Measurements from ENCODE around the gene AP4B1.

AP4B1 gene

DNA sequence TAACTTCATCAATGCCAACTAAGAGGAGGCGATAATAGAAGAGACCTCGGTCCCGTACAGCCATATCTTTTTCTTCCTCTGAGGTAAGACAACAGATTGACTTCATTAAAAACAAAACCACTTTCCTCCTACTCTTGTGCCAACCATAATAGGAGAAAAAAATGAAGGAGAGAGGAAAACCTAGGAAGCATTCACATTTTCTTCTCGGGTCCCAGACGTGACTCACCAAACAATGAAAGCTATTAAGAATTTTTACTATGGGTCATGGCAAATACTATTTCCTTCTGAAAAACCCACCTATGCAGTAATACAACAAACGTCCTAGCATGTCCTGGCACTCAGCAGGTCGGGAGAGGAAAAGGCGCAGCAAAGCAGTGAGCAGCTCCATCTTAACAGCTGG, 8.6 kb downstream of the AP4B1 start:
- DNase-seq (ENCODE audit: low read depth in 2 of 3, low spot score in 1 of 3), result no peak

DNA sequence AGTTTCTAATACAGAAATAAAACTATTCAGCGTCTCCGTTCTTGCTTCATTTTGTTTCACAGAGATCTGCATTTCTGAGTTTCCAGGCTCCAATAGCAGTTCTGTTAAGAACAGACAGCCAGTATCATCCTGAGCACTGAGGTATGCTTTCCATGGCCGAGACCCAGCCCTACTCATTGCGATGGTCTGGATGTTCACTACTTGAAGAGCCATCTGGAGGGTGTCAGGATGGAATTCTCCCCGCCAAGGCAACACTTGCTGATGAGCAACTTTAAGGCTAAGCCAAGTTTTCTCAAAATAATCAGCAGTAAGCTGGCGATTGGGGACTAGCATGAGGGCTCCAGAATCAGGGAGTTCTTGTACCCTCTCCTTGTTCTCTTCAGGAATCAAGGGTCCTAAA, 9.5 kb downstream of the AP4B1 start:
- no peak for DNase-seq (ENCODE audit: low read depth in 2 of 3, low spot score in 1 of 3)

DNA sequence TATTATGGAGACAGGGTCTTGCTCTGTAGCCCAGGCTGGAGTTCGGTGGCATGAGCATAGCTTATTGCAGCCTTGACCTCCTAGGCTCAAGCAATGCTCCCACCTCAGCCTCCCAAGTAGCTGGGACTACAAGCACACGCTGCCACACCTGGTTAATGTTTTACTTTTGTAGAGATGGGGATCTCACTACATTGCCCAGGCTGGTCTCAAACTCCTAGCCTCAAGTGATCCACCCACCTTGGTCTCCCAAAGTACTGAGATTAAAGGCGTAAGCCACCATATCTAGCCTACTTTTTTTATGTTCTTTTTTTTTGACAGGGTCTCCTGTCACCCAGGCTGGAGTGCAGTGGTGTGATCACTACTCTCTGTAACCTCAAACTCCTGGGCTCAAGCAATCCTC, 11.3 kb downstream of the AP4B1 start:
- DNase-seq (ENCODE audit: low read depth in 2 of 3, low spot score in 1 of 3), result no peak

DNA sequence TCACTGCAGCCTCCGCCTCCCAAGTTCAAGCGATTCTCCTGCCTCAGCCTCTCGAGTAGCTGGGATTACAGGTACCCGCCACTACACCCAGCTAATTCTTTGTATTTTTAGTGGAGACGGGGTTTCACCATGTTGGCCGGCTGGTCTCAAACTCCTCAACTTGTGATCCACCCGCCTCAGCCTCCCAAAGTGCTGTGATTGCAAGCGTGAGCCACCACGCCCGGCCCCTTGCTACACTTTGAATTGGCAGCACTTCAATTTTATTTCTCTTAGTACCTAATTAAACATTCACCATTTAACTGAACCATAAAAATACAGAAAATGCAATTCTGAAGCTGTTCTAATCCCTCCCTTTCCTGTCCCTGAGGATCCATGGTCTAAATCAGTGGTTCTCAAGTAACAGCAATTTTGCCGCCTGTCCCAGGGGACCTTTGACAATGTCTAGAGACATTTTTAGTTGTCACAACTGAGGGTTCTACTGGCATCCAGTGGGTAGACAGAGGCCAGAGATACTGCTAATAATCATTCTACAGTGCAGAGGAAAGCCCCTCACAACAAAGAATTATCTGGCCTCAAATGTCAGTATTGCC, 12.9 kb downstream of the AP4B1 start:
- DNase-seq (ENCODE audit: low read depth in 2 of 3, low spot score in 1 of 3), result no peak

DNA sequence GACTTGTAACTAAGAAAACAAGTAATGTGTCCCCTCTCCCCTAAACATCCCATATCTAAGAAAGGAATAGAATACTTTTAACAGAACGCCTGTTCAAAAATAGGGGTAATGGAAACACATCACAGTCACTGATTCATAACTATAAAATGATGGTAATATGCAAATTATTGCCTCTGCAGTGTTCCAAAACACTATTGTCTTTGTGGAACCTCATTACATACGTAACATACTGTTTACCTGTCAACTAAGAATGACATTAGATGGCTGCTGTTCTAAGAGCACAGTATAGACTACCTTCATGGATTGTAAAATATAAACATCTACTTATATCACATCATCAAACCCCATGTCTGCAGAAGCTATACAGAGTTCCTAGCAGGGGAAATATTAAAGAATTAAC, 13.8 kb downstream of the AP4B1 start:
- DNase-seq (ENCODE audit: low read depth in 2 of 3, low spot score in 1 of 3), result no peak

DNA sequence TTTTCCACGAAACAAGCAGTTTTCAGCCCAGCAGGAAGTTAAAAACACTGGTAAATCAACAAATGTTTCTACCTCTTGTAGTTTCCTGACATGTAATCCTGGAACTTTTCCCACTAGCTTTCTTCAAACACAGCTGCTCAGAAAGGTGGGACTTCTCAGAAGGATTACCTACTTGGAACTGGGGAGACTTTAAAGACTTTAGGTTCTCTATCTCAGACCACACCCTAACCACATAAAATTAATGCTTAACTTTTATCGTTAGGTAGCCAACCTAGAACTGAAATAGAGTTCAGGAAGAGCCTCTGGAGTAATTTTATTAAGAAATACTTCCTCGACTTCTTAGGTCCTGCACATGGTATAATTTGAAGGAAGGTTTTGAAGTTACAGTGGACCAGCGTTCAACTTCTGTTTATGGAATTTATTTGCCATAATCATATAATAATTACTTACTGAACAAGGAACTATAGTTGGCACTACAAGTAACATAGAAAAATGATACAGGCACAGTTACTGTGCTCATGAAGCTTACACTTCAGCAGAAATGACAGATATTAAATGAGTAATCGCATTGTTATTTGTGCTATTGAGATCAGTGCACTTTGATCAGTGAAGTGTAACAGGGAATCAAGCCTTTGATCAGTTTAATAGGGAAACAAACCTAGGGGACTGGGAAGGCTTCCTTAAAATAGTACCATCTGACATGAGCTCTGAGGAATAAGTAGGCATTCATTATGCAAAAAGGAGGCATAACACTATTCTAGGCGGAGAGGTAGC, 17.0 kb downstream of the AP4B1 start, which contains the start of gene BCL2L15:
Gene BCL2L15, minus strand, starts transcription at position 180 of the 774 bp plus-strand sequence. CDS start 206 bp downstream, outside the sequence.
- no peak for DNase-seq (ENCODE audit: low read depth in 2 of 3, low spot score in 1 of 3)

DNA sequence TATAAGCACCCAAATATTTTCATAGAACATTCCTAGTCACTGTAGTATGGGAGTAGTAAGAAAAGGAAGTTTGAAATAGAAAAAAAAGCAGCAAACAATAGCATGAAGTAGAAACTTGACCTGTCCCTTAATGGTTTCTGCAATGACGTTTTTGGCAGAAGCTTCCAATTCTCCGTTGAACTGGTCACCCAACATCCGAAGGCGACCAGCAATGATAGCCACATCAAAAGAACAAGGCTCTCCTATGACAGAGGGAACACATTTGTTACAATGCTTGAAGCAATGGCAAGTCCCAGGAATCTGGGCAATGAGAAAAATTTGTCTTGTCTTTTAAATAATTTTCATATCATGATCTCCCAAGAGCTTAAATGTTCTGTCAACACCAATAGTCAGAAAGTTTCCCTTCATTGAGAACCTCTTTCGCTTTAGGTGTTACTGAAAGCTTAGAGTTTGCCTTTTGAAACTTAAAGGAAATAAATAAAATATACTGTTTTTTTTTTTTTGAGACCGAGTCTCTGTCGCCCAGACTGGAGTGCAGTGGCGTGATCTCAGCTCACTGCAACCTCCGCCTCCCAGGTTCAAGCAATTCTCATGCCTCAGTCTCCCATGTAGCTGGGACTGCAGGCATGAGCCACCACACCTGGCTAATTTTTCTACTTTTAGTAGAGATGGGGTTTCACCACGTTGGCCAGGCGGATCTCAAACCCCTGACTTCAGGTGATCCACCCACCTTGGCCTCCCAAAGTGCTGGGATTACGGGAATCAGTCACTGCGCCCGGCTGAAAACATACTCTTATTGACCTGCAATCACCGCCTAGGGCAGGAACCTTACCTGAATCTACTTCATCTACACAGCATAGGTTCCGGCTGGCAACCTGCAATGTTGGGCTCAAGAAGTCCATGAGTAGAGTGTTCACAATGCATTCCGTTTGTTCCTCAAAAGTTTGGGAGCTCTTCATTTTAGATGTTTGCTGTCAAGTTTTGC, 17.9 kb downstream of the AP4B1 start:
- no peak for DNase-seq (ENCODE audit: low read depth in 2 of 3, low spot score in 1 of 3)

DNA sequence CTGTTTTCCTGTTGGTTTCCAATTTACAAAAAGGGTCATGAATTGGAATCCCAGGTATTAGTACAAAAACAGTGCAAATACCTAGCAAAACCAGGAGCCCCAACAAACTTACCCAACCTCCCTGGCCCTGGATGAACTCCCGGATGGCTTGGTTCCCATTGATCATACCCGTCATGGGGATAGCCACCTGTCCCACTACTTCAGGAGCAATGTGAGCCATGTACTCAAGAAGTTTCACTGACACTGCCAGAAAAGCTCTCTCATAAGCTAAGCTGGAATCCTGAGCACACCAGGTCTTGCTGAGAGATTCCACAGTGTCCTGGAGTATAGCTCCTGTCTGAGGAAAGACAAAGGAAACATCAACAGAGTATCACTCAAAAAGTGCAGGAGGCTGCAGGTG, 22.9 kb downstream of the AP4B1 start:
- DNase-seq (ENCODE audit: low read depth in 2 of 3, low spot score in 1 of 3), result no peak

DNA sequence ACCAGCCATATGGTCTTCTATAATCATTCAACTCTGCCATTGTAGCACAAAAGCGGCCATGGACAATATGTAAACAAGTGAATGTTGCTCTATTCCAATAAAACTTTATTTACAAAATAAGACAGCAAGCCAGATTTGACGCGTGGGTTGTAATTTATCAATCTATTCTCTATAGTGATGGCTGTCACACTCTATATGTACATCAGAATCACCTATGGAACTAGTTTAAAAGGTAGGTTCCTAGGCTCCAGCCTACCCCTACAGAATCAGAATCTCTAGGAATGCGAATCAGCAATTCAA, 24.9 kb downstream of the AP4B1 start:
- DNase-seq (ENCODE audit: low read depth in 2 of 3, low spot score in 1 of 3), result no peak

DNA sequence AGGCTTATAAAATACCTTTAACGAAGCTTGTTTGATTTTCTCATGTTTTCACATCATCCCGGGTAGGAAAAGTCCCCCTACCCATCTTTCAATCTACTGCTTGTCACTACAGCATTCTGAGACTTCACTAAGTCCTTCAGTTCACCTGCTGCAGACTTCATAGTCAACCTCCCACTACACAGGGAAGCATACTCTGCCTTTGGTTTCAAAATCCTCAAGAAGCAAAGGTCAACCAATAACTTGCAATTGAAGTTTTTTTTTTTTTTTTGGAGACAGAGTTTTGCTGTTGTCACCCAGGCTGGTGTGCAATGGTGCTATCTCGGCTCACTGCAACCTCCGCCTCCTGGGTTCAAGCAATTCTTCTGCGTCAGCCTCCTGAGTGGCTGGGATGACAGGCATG, 28.4 kb downstream of the AP4B1 start:
- DNase-seq (ENCODE audit: low read depth in 2 of 3, low spot score in 1 of 3), result no peak

DNA sequence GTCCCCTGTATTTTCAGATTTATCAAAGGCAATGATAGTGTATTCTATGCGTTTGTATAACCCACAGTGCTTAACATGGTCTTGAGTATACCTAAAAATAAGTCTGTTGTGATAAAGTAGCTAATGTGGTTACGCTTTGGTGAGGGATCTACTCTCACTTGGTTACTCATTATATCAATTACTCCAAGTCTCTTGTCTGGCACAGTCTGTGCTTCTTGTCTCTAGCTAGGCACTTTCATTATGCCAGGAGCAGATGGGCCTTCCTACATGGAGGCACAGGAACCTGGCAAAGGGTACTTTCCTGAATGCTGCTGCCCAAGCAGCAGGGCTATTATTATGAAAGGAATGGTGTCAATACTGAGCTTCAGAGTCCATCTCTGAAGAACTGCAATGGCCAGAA, 28.9 kb downstream of the AP4B1 start:
- DNase-seq (ENCODE audit: low read depth in 2 of 3, low spot score in 1 of 3), result no peak

DNA sequence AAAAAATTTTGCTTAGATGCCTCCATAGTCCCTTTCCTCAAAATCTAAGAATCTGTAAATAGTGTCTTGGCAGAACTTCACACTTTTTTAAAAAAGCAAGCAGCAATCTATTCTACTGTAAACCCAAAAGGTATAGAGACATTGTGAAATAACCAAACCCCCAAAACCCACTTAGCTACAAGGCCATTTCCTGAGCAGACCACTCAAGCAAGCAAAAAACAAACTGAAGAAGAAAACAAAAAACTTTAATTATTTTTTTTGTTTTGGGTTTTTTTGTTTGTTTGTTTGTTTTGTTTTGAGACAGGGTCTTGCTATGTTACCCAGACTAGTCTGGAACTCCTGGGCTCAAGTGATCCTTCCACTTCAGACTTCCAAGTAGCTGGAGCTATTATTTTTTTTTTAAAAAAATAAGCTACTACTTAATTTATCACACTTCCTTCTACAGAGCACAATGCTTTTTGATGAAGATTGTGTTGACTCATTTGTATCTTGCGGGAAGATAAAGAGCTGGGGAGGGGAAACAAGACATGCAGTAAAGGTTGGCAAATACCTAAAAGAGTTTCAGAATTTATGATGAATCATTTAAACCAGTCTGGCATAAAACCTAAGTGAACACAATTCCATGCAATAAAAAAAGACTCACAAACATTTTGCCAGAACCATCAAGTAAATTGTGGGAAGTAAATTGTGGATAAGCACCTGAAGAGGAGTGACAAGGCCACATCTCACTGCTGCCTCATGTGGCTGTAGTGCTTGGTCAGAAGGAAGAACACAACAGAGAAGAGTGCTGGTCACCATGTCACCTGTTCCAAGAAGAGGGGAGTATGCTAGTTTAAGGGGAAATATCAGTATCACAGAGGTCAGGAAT, 30.4 kb downstream of the AP4B1 start:
- DNase-seq (ENCODE audit: low read depth in 2 of 3, low spot score in 1 of 3), result no peak

DNA sequence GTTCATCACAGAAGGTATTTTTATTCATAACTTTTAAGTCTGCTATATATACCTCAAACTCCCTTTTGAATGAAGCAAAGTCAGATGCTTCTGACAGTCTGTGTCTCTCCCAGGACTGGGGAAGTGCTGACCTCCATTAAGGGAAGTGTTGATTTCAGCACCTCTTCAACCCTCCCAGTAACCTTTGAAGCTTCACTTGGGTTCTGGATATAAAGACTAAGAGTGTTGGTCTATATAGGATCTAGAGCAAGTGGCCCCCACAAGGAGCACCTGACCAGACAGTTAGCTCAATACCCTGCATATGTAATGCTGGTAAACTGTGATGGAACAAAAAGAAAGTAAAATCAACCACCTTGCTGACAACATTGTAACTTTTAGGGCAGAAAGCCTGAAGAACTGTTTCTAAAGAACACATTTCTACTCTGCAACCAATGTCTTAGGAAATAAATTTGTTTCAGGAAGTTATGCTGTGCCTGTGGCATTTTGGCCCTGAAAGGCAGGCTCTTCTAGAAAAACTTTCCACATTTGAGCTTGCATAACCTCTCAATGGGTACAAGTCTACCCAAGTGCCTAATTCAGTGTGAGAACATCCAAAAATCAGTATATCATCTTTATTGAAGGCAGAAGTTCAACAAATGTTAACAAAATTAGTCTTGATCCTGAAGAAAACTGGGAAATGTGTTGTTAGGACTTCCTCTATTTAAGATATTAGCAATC, 32.2 kb downstream of the AP4B1 start:
- no peak for DNase-seq (ENCODE audit: low read depth in 2 of 3, low spot score in 1 of 3)

DNA sequence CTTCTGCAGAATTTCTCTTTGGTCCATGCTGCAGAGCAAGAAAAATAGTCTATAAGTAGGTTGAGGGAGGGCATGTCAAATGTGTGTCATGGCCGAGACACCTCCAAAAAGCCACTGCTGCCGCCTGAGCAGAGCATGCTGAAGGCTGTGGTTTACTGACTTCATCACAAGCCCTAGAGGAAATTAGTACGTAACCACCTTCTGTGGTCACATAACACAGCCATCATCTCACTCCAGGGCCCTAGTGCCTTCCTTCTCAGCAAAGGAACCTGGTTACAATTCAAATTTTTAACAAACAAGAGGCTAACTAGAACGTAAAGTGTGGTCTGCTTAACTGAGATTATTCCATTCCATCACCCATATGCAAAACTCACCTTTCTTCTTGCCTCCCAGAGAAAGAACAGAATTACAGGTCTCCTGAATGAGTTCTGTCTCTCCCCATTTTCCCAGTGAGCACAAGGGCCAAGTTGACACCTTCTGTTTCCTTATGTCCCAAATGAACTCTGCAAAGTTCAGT, 32.9 kb downstream of the AP4B1 start, which contains the start of gene PTPN22:
Gene PTPN22, minus strand, starts transcription at position 116 of the 517 bp plus-strand sequence.
- peak; percentile 57 to 74 (median 68) for DNase-seq (ENCODE audit: low read depth in 2 of 3, low spot score in 1 of 3)

DNA sequence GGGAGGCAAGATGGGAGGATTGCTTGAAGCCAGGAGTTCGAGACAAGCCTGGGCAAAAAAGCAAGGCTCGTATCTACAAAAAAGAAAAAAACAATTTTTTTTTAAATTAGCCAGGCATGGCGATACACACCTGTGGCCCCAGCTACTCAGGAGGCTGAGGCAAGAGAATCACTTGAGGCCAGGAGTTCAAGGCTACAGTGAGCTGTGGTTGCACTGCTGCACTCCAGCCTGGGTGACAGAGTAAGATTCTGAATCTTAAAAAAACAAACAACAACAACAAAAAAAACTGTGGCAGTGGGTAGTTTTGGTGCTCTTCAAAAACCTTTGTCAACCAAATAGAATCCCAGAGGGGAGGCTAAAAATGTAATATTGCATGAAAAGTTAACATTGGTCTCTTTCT, 33.8 kb downstream of the AP4B1 start:
- DNase-seq (ENCODE audit: low read depth in 2 of 3, low spot score in 1 of 3), result no peak

DNA sequence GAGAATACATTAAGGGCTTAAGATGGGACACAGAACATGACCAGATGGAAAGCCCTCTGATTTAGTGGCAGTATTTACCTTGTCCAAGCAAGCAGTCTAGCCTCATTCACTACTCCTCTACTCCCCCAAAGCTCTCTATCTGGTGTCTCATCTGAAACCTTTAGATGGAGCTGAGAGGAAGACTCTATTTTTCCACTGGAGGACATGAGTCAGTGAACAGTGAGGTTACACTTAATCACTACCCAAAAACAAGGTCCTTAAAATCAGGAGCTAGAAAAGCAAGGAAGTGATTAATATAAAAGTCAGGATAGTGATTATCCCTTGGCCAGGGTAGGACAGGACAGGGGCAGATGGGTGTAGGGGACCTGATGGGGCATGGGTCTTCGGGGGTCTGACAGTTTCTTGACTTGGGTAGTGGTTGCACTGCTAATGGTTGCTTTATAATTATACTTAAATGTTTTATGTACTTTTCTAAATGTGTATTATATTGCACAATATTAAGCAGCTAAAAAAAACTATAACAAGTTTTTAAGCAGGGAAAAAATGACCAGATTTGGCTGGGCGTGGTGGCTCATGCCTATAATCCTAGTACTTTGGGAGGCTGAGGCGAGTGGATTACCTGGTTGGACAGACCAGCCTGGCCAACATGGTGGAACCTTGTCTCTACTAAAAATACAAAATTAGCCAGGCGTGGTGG, 36.1 kb downstream of the AP4B1 start:
- peak in 1 of 3 donors; percentile 48 for DNase-seq (ENCODE audit: low read depth in 2 of 3, low spot score in 1 of 3)

DNA sequence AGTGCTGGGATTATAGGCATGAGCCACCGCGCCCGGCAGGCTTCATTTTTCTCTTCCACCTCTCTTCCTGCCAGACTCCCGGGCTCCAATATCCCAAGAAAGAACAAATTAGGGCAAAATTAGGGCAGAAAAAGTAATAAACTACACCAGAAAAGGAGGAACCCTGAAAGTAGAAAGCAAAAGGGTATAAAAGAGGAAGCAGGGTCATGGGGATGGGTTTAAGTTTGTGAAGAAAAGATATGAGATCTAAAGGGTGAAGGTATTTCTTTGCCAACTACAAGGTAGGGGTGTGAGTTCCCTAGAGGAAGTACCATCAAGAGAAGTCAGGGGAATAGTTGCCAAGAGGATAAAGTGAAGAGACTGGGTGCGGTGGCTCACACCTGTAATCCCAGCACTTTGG, 43.0 kb downstream of the AP4B1 start:
- DNase-seq (ENCODE audit: low read depth in 2 of 3, low spot score in 1 of 3), result no peak

DNA sequence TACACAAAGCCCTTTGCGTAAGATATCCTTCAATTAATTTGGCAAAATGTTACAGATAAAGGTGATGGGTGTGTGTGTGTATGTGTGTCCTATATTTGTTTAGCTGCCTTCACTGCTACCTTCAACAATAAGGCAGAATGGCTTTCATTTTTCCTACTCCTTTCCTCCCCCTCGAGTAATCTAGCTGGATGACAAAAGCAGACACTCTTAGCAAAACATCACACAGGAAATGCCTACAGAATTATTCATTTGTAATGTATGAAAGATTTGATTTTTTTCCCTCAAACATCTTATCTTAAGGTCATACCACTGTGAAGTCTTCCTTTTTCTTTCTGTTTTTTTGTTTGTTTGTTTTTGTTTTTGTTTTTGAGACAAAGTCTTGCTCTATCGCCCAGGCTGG, 43.7 kb downstream of the AP4B1 start:
- DNase-seq (ENCODE audit: low read depth in 2 of 3, low spot score in 1 of 3), result no peak

DNA sequence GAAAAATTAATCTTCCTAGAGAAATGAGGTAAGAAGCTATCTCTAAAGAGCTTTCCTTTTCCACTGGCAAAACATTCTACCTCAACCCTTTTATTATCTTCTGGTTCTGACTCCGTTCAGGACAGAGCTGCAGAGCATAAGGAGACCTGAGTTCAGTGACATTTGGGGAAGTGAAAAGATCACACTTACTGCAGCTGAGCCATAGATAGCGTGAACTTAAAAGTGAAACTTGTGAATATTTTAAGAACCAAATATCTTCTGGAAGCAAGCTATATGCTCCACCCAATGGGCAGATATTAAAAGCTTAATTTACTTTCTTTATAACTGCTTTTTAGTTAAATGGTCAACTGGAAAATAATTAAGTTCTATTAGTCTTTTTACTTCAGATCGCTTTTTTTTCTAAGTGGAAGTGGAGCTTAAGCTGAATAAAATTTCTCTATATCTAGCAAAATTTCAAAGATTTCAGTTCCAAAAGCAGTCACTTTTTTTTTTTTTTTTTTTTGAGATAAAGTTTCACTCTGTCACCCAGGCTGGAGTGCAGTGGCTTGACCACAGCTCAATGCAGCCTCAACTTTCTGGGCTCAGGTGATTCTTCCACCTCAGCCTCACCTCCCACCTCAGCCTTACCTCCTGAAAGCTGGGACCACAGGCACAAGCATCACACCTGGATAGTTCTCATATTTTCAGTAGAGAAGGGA, 45.0 kb downstream of the AP4B1 start:
- no peak for DNase-seq (ENCODE audit: low read depth in 2 of 3, low spot score in 1 of 3)

All from stimulated activated CD4-positive, alpha-beta T cell treated with anti-CD3 and anti-CD28 coated beads, Interleukin-12 subunit alpha, Interleukin-12 subunit beta, amount 100 ng/mL, for 48 hours (primary cell).